Measurements from ENCODE around the gene SNAI3.

DNA sequence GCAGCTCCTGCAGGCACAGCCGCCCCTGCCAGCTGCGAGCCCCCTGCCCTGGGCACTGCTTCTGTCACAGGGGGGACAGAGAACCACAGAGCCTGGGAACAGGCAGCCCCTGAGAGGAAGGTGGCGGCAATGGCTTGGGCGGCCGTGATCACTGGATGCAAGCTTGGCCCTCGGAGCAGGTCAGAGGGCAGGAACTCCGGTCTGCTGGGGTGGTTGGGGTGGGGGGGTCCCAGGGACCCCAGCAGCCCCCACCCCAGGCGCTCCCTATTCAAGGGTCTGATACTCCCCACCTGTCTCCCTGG, 33.6 kb downstream of the SNAI3 start:
- TF ChIP-seq POLR2AphosphoS5 (IDR thresholded peaks at IDR 0.05; ENCODE audit: low read depth, low read length) (no peak), TAF1 (IDR thresholded peaks at IDR 0.05; ENCODE audit: borderline replicate concordance, insufficient read depth, low read length) (no peak)

All from PFSK-1 (cell line).